ENCODE data around the gene RPS6KL1.
A peak's percentile ranks its signal among the peaks of the same experiment; 100 is the strongest.
"Not testable (repeated sequence)": the region's sequence is repeated elsewhere in the genome, so short reads cannot be mapped to it uniquely, and the experiment has no call there.

Gene RPS6KL1

DNA sequence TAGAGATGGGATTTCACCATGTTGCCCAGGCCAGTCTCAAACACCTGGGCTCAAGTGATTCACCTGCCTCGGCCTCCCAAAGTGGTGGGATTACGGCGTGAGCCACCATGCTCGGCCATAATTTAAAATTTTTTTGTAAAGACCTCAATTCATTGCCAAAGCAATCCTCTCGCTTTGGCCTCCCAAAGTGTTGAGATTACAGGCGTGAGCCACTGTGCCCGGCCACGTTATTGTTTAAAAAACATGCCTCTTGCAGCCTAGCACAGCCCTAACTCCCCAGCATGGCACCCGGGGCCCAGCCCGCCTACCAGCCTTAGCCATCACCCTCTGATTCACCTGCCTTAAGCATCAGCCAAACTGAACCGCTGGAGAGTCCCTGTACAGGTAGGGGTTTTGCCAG is 13.1 kb upstream of the RPS6KL1 start:
- Histone ChIP-seq H3K27me3 (ENCODE audit: control insufficient read depth in 5 of 5, insufficient read depth in 4 of 5, low read length in 5 of 5) (no peaks in the 10 kb centered on the region), H3K4me3 (ENCODE audit: low read depth in 1 of 5, low read length in 5 of 5) (no peak overlapping the region), H3K4me1 (ENCODE audit: control insufficient read depth in 5 of 5, insufficient read depth in 5 of 5, low read length in 5 of 5) (peaks cover 22 to 70% (median 56%) of the 10 kb centered on the region in 5 donors), H3K9me3 (ENCODE audit: control insufficient read depth in 5 of 5, low read length in 5 of 5) (no peaks in the 10 kb centered on the region), H3K27ac (ENCODE audit: low read depth, low read length) (no peak overlapping the region), H3K36me3 (ENCODE audit: control insufficient read depth in 5 of 5, insufficient read depth in 5 of 5, low read length in 5 of 5) (no peaks in the 10 kb centered on the region), H3K9ac (ENCODE audit: low read length in 5 of 5) (no peak overlapping the region)

DNA sequence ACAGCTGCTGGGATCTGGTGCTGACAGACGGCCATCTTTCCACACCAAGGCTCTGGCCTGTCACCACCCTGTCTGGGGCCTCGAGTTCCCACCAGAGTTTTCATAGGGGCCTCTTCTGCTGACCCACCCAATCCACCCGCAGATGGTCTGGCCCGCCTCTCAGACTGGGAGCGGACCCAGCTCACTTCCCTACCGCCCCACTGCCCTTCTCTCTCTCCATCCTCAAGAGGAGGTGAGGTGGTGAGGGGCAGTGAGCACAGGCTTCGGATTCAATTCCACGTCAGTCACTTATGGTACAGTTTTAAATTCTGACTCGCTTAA is 12.3 kb upstream of the RPS6KL1 start:
- Histone ChIP-seq H3K36me3 (ENCODE audit: control insufficient read depth in 5 of 5, insufficient read depth in 5 of 5, low read length in 5 of 5) (no peaks in the 10 kb centered on the region), H3K27ac (ENCODE audit: low read depth, low read length) (no peak overlapping the region), H3K27me3 (ENCODE audit: control insufficient read depth in 5 of 5, insufficient read depth in 4 of 5, low read length in 5 of 5) (no peaks in the 10 kb centered on the region), H3K9me3 (ENCODE audit: control insufficient read depth in 5 of 5, low read length in 5 of 5) (no peaks in the 10 kb centered on the region), H3K4me1 (ENCODE audit: control insufficient read depth in 5 of 5, insufficient read depth in 5 of 5, low read length in 5 of 5) (peaks cover 20 to 62% (median 47%) of the 10 kb centered on the region in 5 donors), H3K9ac (ENCODE audit: low read length in 5 of 5) (no peak overlapping the region), H3K4me3 (ENCODE audit: low read depth in 1 of 5, low read length in 5 of 5) (no peak overlapping the region)

DNA sequence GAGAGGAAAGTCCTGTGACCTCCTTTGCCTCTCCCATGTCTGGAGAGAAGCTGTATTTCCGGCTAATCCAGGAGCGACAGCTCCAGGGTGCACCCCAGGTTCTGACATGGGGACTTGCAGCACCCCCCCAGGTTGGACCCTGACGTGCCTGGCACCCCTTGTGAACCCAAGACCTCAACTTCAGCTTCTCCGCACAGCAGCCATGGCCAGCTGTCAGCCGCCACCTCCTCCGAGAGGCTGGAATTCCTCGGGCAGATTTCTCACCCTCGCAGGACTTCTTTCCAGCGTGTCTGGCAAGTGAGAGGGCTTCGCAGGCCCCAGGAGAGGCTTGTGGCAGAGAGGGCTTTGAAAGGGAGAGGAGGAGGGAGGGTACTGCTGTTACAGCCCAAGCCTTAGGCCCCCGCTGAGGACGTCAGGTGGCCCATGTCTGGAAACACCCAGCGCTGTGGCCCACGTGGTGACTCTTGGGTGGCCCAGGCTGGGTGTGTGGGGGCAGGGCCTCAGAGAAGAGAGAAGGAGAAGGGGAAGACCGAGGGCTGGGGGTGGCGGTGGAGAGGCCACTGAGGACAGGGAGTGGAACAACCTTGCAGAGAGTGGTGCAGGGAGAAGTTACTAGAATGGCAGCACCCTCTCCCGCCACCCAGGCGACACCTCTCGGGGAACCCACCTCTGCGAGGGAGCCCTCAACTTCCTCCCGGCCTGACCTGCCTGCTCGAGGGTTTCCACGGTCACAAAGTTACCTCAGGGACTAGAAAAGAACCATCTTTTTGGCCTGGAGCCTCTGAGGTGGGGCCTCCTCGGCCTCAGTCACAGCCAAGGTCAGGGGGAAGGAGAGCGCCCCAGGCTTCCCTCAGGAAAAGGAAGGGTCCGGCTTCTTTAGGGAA is 11.7 kb upstream of the RPS6KL1 start:
- H3K9me3 ChIP-seq (ENCODE audit: control insufficient read depth in 5 of 5, low read length in 5 of 5), result no peaks in the 10 kb centered on the region
- H3K36me3 ChIP-seq (ENCODE audit: control insufficient read depth in 5 of 5, insufficient read depth in 5 of 5, low read length in 5 of 5), result no peaks in the 10 kb centered on the region
- H3K9ac ChIP-seq (ENCODE audit: low read length in 5 of 5), result peak overlapping the region in 1 of 5 donors; percentile 29
- no peak overlapping the region for H3K27ac ChIP-seq (ENCODE audit: low read depth, low read length)
- H3K4me1 ChIP-seq (ENCODE audit: control insufficient read depth in 5 of 5, insufficient read depth in 5 of 5, low read length in 5 of 5), result peaks cover 17 to 56% (median 41%) of the 10 kb centered on the region in 5 donors
- H3K4me3 ChIP-seq (ENCODE audit: low read depth in 1 of 5, low read length in 5 of 5), result no peak overlapping the region
- no peaks in the 10 kb centered on the region for H3K27me3 ChIP-seq (ENCODE audit: control insufficient read depth in 5 of 5, insufficient read depth in 4 of 5, low read length in 5 of 5)

DNA sequence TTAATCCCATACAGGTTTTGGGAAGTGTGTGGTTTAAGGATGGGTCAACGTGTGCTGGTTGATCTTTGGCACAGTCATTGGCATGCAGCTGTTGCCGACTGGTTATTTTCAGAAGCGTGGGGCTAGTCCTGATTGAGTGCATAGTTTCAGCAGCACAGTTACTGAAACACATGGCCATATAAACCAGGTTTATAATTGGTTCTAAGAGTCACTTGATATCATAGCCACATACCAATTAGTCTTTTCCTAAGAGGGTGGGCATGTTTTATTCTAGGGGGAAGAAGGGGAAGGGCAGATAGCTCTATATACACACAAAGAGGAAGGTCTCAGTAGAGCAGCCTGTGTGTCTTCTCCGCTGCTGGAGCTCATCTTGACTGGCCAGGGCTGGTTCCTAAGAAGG is 11.0 kb upstream of the RPS6KL1 start:
- Histone ChIP-seq H3K27ac (ENCODE audit: low read depth, low read length) (peak overlapping the region; percentile 68), H3K27me3 (ENCODE audit: control insufficient read depth in 5 of 5, insufficient read depth in 4 of 5, low read length in 5 of 5) (no peaks in the 10 kb centered on the region), H3K9me3 (ENCODE audit: control insufficient read depth in 5 of 5, low read length in 5 of 5) (no peaks in the 10 kb centered on the region), H3K4me1 (ENCODE audit: control insufficient read depth in 5 of 5, insufficient read depth in 5 of 5, low read length in 5 of 5) (peaks cover 12 to 49% (median 35%) of the 10 kb centered on the region in 5 donors), H3K9ac (ENCODE audit: low read length in 5 of 5) (no peak overlapping the region), H3K4me3 (ENCODE audit: low read depth in 1 of 5, low read length in 5 of 5) (no peak overlapping the region), H3K36me3 (ENCODE audit: control insufficient read depth in 5 of 5, insufficient read depth in 5 of 5, low read length in 5 of 5) (no peaks in the 10 kb centered on the region)

DNA sequence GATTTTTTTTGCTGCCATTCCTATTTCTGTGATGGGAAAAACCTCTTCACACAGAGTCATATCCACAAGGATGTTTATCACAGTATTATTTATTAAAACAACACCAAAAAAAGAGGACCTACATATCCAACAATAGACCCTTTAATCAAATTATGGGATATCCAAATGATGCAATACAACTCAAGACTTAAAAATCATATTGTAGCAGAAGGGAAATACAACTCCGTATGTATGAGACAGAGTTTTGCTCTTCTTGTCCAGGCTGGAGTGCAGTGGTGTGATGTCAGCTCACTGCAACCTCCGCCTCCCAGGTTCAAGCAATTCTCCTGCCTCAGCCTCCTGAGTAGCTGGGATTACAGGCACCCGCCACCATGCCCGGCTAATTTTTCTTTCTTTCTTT is 9.9 kb upstream of the RPS6KL1 start:
- not testable (repeated sequence) for H3K9me3 ChIP-seq (ENCODE audit: control insufficient read depth in 5 of 5, low read length in 5 of 5)
- H3K27ac ChIP-seq (ENCODE audit: low read depth, low read length), result peak overlapping the region; percentile 68
- H3K9ac ChIP-seq (ENCODE audit: low read length in 5 of 5), result peak overlapping the region in 1 of 5 donors; percentile 21

DNA sequence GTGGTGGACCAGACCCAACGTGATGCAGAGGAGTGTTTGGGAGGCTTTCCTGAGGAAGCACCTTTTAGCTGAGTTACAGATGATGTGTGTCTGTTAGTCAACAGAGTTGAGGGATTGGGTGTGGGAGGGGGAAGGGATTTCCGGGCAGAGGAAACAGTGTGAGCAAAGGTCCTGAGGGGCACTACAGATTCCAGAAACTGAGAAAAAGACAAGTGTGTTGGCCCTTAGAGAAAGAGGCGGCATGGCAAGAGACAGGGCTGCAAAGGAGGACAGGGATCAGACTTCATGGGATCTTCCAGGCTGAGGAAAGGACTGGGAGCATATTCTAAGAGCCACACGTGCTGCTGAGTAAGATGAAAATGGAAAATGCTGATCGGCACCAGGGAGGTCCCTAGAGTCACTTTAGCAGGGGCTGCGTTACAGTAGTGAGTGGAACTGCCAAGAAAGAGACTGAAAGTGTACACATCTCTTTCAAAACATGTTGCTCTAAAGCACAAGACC is 9.4 kb upstream of the RPS6KL1 start:
- Histone ChIP-seq H3K4me3 (ENCODE audit: low read depth in 1 of 5, low read length in 5 of 5) (peak overlapping the region in 1 of 5 donors; percentile 29), H3K9me3 (ENCODE audit: control insufficient read depth in 5 of 5, low read length in 5 of 5) (no peaks in the 10 kb centered on the region), H3K9ac (ENCODE audit: low read length in 5 of 5) (peak overlapping the region in 2 of 5 donors; percentile 19 to 21), H3K27me3 (ENCODE audit: control insufficient read depth in 5 of 5, insufficient read depth in 4 of 5, low read length in 5 of 5) (no peaks in the 10 kb centered on the region), H3K36me3 (ENCODE audit: control insufficient read depth in 5 of 5, insufficient read depth in 5 of 5, low read length in 5 of 5) (no peaks in the 10 kb centered on the region), H3K4me1 (ENCODE audit: control insufficient read depth in 5 of 5, insufficient read depth in 5 of 5, low read length in 5 of 5) (peaks cover 12 to 41% (median 29%) of the 10 kb centered on the region in 5 donors), H3K27ac (ENCODE audit: low read depth, low read length) (peak overlapping the region; percentile 68)

More for the DNA sequence above, 9.9 kb upstream of the RPS6KL1 start:
- peak overlapping the region in 1 of 5 donors; percentile 29 for H3K4me3 ChIP-seq (ENCODE audit: low read depth in 1 of 5, low read length in 5 of 5)
- peaks cover 12 to 41% (median 29%) of the 10 kb centered on the region in 5 donors for H3K4me1 ChIP-seq (ENCODE audit: control insufficient read depth in 5 of 5, insufficient read depth in 5 of 5, low read length in 5 of 5)
- not testable (repeated sequence) for H3K27me3 ChIP-seq (ENCODE audit: control insufficient read depth in 5 of 5, insufficient read depth in 4 of 5, low read length in 5 of 5); H3K36me3 ChIP-seq (ENCODE audit: control insufficient read depth in 5 of 5, insufficient read depth in 5 of 5, low read length in 5 of 5)

DNA sequence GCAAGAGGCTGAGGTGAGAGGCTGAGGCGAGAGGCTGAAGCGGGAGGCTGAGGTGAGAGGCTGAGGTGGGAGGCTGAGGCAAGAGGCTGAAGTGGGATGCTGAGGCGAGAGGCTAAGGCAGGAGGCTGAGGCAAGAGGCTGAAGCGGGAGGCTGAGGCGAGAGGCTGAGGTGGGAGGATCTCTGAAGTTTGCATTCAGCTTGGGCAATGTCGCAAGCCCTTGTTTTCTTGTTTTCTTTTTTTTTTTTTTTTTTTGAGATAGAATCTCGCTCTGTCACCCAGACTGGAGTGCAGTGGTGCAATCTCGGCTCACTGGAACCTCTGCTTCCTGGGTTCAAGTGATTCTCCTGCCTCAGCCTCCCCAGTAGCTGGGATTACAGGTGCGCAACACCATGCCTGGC is 8.7 kb upstream of the RPS6KL1 start:
- H3K27ac ChIP-seq (ENCODE audit: low read depth, low read length), result peak overlapping the region; percentile 68
- H3K27me3 ChIP-seq (ENCODE audit: control insufficient read depth in 5 of 5, insufficient read depth in 4 of 5, low read length in 5 of 5); H3K9ac ChIP-seq (ENCODE audit: low read length in 5 of 5); H3K36me3 ChIP-seq (ENCODE audit: control insufficient read depth in 5 of 5, insufficient read depth in 5 of 5, low read length in 5 of 5); H3K9me3 ChIP-seq (ENCODE audit: control insufficient read depth in 5 of 5, low read length in 5 of 5); H3K4me3 ChIP-seq (ENCODE audit: low read depth in 1 of 5, low read length in 5 of 5): not testable (repeated sequence)
- peaks cover 12 to 41% (median 29%) of the 10 kb centered on the region in 5 donors for H3K4me1 ChIP-seq (ENCODE audit: control insufficient read depth in 5 of 5, insufficient read depth in 5 of 5, low read length in 5 of 5)

DNA sequence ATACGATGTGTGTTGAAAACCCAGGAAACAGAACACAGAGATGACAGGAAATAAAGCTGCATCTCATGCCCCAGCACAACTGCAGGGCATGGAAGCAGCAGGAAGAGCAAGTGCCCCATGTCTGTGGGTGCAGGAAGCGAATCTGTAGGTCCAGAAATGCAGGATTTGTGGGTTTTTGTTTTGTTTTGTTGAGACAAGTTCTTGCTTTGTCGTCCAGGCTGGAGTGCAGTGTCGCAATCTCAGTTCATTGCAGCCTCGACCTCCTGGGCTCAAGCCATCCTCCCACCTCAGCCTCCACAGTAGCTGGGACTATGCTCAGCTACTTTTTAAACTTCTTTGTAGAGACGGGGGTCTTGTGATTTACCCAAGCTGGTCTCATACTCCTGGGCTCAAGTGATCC is 6.2 kb upstream of the RPS6KL1 start:
- H3K9ac ChIP-seq (ENCODE audit: low read length in 5 of 5), result no peak overlapping the region
- H3K4me3 ChIP-seq (ENCODE audit: low read depth in 1 of 5, low read length in 5 of 5), result no peak overlapping the region
- H3K27me3 ChIP-seq (ENCODE audit: control insufficient read depth in 5 of 5, insufficient read depth in 4 of 5, low read length in 5 of 5), result no peaks in the 10 kb centered on the region
- peaks cover 8 to 27% (median 19%) of the 10 kb centered on the region in 5 donors for H3K4me1 ChIP-seq (ENCODE audit: control insufficient read depth in 5 of 5, insufficient read depth in 5 of 5, low read length in 5 of 5)
- H3K27ac ChIP-seq (ENCODE audit: low read depth, low read length), result no peak overlapping the region
- H3K36me3 ChIP-seq (ENCODE audit: control insufficient read depth in 5 of 5, insufficient read depth in 5 of 5, low read length in 5 of 5), result no peaks in the 10 kb centered on the region
- H3K9me3 ChIP-seq (ENCODE audit: control insufficient read depth in 5 of 5, low read length in 5 of 5), result no peaks in the 10 kb centered on the region

DNA sequence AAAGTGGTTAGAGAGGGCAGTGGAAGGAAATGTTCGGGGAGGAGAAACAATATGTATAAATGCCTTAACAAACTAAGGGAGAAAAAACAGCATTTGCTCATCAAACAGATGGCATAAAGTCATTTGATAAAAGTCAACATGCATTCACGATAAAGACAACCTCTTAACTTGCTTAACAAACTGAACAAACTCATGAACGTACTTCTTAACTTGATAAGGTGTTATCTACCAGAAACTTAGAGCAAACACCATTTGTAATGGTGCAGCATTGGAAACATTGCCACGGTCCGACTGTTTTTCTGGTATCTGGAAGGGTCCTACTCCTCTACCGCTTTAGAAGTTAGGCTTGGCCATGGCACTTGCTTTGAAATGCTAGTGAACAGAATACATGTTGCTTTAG is 4.2 kb upstream of the RPS6KL1 start:
- H3K27ac ChIP-seq (ENCODE audit: low read depth, low read length), result no peak overlapping the region
- H3K9ac ChIP-seq (ENCODE audit: low read length in 5 of 5), result no peak overlapping the region
- H3K27me3 ChIP-seq (ENCODE audit: control insufficient read depth in 5 of 5, insufficient read depth in 4 of 5, low read length in 5 of 5), result no peaks in the 10 kb centered on the region
- H3K4me3 ChIP-seq (ENCODE audit: low read depth in 1 of 5, low read length in 5 of 5), result no peak overlapping the region
- H3K4me1 ChIP-seq (ENCODE audit: control insufficient read depth in 5 of 5, insufficient read depth in 5 of 5, low read length in 5 of 5), result peaks cover 0 to 21% (median 14%) of the 10 kb centered on the region in 5 donors
- no peaks in the 10 kb centered on the region for H3K36me3 ChIP-seq (ENCODE audit: control insufficient read depth in 5 of 5, insufficient read depth in 5 of 5, low read length in 5 of 5)
- H3K9me3 ChIP-seq (ENCODE audit: control insufficient read depth in 5 of 5, low read length in 5 of 5), result no peaks in the 10 kb centered on the region

DNA sequence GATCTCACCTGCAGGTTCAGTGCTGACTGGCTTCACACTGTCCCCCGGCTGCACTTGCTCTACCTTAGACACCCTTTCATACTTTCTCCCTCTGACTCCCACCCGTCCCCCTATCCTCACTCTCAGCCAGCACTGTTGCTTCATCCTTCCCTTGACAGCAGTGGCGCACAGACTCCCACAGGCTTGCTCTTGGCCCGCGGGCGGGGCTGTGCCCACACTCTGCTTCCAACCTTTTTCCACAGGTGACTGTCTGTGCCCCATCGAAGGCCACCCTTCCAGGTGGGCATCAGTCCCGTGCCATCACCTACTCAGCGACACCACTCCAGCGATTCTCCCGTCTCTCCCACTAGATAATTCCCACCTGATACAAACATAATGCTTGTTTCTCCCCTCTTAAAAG is 1.0 kb upstream of the RPS6KL1 start:
- no peaks in the 10 kb centered on the region for H3K27me3 ChIP-seq (ENCODE audit: control insufficient read depth in 5 of 5, insufficient read depth in 4 of 5, low read length in 5 of 5)
- H3K4me1 ChIP-seq (ENCODE audit: control insufficient read depth in 5 of 5, insufficient read depth in 5 of 5, low read length in 5 of 5), result peaks cover 0 to 15% (median 11%) of the 10 kb centered on the region in 5 donors
- H3K9ac ChIP-seq (ENCODE audit: low read length in 5 of 5), result no peak overlapping the region
- no peak overlapping the region for H3K4me3 ChIP-seq (ENCODE audit: low read depth in 1 of 5, low read length in 5 of 5)
- no peaks in the 10 kb centered on the region for H3K9me3 ChIP-seq (ENCODE audit: control insufficient read depth in 5 of 5, low read length in 5 of 5)
- H3K27ac ChIP-seq (ENCODE audit: low read depth, low read length), result no peak overlapping the region
- H3K36me3 ChIP-seq (ENCODE audit: control insufficient read depth in 5 of 5, insufficient read depth in 5 of 5, low read length in 5 of 5), result peaks cover 0 to 4% (median 0%) of the 10 kb centered on the region in 5 donors
